Measurements from ENCODE around the gene ITGB5. TPM values are rescaled to one million over a fixed set of nuclear protein-coding genes. Genes with fewer than 3 reads are reported as not detected.

ITGB5 gene
- total RNA-seq, 1 donor from 2014 or later = 143 TPM

DNA sequence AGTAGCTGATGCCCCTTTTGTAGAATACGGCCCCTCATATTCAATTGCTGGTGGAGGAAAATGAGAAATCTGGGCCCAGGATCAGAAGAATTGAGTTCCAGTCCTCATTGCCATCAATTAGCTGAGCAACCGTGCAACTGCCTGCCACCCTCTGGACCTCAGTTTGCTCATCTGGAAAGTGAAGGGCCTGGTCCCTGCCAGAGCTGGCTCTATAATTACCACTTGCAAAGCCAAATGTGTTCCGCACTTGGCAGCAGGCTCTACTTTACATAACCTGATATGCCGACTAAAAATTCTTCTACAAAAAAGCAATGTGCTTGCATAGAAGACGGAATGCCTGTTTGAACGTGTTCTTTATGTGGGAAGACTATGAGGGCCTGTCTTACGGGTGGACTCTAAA, 8.6 kb upstream of the ITGB5 start:
- DNase-seq (ENCODE audit: low spot score) = no peak

DNA sequence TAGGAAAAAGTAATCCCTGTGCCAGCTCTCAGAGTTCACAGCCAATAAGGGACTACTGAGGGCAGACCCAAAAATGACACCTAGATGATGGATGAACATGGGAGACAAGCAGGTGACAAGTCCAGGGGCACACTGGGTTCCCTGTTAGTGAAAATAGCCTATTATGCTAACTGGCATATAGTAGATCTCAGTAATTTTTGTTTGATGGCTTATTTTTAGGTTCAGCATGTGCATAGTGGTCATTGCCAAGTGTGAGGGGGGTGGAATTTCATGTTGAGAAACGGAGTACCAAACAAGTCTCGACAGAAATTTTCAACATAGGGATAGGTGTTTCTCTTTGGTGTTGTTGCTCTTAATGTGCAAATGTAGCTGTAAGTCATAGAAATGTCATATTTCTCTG, 6.4 kb upstream of the ITGB5 start:
- DNase-seq (ENCODE audit: low spot score) = no peak

DNA sequence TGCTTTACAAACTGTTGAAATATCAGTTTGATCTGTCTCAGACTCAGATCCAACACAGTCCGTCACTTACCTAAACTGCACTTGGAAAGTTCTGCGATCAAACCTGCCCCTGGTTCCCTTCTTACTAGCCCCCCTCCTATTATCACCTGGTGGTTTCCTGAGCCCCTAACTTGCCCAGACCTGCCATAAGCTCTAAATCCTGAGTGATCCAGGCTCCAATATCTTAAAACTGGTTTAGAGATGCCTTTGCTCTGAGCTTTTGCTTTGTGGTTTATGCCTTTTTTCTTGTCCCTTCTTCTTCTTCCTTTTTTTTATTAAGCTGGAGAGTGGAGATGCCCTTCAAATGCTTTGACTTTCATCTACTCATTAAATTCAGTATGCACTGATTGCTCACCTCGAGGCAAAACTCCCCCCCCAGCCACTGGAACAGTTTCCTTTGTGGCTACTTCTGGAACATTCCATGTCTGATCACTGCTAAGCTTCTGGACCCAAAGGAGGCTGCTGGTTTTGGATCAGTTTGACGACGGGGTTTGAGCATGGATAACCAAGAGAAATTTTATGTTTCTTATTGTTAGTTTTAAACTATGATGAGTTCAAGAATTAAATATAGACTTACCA, 3.5 kb upstream of the ITGB5 start:
- no peak for DNase-seq (ENCODE audit: low spot score)

DNA sequence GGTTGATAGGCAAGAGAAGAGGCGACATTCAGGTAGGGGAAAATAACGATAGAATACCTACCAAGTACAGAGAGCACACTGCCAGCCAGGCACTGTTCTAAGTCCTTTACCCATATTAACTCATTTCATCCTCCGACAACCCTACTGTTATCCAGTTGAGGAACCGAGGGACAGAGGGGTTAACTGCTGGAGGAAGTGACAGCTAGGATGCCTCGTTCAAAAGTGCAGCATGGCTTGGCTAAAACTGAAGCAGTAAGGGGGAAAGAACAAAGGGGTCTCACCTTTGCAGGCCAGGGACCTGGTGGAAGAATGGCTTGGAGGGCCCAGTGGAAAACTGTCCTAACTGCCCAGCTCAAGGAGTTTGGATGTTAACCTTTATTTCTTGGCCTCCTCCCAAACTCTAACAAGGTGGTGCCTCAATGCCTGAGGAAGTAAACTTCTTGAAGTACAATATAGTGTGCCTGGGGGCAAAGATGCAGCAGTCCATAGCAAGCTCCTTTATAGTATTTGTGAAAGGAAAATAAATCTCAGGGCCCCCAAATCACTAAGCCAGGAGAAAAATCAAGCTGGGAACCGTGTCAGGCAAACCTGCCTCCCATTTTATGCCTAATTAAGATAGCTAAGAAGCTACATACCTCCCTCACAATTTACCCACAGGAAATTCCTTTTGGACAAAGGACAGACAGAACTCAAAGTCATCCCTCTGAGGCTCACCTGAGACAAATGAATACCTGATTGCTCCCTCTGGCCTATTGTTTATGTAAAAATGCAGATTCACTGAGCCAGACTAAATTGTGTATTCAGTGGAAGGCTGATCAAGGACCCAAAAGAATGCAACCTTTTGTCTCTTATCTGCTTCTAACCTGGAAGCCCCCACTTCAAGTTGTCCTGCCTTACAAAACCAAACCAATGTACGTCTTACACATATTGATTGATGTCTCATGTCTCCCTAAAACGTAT, 1.6 kb upstream of the ITGB5 start:
- DNase-seq (ENCODE audit: low spot score) = no peak

DNA sequence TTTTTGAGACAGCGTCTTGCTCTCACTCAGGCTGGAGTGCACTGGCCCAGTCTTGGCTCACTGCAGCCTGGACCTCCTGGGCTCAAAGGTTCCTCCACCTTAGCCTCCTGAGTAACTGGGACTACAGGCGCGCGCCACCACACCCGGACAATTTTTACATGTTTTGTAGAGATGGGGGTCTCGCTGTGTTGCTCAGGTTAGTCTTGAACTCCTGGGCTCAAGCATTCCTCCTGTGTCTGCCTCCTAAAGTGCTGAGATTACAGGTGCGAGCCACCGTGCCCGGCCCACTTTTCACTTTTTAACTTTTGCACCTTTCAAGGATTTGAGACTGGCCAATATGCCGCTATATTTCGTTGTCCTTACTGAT, 750 bp upstream of the ITGB5 start:
- no peak for DNase-seq (ENCODE audit: low spot score)

DNA sequence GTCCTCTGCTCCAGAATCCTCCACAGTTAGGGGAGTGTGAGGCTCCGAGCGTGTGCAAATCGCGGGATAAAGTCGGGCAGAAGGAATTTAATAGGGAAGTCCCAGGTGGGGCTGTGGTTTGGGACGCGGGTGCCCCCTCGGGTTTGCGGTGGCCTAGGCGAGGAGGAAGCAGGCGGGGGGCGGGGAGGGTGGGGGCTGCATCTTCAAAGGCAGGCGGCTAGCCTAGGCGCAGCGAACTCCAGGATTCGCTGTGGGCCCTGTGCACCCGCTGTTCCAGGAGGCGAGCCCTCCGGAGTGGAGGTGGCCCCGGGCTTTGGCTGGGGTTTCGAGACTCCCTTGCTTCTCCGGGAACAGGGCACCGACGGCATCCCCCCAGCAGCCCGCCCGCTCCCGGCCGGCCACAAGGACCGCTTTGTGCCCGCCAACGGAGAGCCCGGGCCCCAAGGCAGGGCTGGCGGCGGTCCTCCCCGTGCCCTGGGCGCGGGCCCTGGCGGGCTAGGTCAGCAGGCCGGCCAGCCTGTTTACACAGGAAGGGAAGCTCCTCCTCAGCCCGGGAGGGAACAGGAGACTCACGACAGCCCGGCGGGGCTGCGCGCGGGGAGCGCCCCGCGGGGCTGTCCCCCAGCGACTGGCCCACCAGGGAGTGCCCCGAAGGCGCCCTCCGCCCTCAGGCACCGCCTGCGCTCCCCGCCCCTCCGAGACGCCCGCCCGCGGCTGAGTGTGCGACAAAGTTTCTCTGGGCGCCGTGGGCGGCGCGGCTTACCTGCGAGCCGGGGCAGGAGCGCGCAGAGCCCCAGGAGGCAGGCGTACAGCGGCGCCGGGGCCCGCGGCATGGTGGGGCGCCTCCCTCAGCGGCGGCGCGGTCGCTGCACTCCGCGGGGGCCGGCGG, 753 bp downstream of the ITGB5 start:
- DNase-seq (ENCODE audit: low spot score) = peak; percentile 54

DNA sequence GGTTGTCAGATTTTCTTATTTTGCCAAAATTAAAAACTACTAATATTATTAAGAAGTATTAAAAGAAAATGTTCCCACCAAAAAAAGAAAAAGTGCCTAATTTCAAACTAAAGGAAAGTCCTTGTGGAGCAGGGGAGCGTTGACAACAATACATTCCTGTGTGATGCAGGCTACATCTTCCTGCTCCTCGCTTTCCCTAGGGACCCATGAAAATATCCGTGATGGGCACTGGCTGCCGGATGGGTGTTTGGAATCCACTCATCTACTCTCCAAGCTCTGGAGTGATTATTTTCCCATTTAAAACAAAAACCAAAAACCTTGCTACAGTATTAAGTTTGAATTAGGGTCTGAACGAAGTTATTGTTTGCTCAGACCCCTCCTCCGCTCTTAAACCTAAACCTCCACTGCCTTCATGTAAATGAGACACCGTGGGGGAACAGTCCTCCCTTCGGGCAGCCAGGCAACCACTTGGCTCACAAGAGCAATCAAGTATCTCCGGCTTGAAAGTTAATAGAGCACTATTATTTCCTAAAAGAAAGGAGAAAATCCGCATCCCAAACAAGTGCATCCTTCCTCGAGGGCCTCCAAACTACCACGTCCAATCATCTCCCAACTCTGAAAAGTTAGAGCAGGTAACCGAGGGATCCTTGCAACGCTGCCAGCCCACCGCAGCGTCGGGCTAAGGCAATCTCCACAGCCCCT, 1.5 kb downstream of the ITGB5 start:
- DNase-seq (ENCODE audit: low spot score) = no peak

DNA sequence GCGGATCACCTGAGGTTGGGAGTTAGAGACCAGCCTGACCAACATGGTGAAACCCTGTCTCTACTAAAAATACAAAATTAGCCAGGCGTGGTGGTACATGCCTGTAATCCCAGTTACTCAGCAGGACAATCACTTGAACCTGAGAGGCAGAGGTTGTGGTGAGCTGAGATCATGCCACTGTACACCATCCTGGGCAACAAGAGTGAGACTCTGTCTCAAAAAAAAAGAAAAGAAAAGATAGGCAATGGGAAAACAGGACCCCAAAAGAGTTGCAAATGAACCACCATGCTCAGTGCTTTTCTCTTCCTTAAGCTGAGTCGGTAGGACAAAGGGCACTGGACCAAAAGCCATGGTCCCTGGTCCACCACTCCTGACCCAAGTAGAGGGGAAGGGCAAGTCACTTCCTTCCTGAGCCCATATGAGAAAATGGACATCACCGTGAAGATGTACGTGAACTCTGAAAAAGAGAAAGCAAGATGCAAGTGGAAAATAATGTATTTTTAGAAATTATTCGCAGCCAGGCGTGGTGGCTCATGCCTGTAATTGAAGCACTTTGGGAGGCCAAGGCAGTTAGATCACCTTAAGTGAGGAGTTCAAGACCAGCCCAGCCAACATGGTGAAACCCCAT, 2.6 kb downstream of the ITGB5 start:
- DNase-seq (ENCODE audit: low spot score) = no peak

DNA sequence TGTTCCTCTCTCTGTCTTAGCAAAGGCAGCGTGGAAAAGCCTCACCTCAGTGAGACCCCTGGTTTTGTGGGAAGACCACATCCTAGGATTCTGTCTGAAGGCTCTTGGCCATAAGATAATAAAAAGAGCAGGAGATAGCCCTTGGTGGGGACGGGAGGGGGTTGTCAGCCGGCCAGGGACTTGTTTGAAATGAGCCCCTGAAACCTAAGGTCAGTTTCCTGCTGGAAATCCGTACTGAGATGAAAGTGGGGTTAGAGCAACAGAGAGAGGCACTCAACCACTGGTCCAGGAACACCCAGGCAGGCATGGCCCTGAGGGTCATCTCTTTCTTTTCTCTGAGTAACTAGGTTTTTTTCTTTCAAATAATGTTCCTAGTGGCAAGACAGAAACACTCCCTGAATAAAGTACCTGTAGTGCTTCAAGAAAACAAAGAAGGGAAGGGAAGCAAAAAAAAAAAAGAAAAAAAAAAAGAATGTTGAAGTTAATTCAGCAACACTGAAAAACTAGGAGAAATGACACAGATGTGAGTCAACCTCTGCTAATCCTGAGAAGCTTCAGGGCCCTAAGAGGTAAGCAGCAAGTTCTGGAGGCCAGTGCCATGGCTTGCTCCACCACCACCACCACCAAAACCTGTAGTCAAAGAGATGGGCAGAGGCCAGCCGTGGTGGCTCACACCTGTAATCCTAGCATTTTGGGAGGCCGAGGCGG, 3.2 kb downstream of the ITGB5 start:
- DNase-seq (ENCODE audit: low spot score) = no peak

DNA sequence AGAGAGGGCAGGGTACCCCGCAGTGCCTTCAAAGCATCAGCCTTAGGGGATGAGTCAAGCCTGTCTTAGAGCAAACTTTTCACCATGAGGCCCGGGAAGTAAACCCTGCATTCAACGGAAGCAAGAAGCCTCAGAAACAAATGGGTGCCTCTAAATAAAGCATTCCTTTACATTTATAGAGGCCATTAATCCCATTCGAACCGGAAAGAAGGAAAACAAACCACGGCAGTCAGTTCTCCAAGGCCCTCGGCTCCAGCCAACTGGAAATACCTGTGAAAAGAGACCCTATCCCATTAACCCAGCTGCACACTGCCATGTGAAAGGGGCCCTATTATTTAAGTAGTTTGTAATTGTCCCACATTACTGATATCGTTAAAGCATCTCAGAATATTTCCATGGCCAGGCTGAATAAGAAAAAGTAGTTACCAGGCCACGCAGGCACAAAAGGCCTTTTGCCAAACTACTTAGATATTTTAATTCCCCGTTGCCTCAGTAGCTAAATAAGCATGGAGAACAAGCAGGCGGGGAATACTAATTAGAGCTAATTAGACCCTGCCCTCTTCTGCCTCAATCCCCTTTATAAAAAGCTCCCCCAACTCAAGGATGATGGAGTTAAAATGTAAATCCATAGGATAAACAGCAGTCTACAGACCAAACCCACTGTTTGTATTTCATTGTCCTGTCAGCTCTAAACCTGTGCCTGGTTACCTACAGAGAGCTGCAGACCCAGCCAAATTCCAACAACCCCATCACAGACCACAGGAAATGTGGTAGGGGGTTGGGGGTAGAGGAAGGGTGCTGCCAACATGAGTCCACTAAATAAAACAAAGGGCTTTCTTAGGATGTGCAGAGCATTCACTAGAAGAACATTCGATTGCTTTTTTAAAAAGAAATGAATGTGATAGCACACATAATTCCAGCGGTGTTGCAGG, 4.1 kb downstream of the ITGB5 start:
- peak; percentile 37 for DNase-seq (ENCODE audit: low spot score)

DNA sequence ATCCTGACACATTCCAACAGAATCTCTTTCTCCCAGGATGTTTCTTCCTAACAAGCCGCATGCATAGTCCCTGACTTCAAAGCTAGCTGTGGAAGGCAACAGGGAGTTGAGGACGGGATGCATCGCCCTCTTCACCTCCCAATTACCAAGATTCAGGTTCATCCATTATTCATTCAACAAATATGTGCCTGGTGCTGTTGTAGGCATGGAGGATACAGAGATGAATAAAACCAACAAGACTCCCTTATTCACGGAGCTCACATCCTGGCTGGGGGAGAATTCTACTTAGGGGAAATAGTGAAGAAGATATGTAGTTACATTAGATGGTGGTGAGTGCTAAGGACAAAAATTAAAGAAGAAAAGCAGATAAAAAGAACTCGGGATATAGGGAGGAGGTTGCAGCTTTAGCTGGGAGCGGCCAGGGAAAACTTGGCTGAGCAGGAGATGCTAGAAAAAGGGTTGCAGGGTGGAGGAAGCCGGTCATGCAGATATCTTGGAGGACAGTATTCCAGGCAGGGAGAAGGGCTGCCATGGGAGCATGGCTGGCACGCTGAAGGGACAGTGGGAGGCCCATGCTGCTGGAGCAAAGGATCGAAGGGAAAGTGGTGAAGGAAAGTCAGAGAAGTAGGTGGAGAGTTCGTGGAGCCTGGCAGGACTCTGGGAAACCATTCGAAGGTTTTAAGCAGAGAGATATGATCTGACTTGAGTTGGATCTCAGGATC, 5.0 kb downstream of the ITGB5 start:
- no peak for DNase-seq (ENCODE audit: low spot score)

DNA sequence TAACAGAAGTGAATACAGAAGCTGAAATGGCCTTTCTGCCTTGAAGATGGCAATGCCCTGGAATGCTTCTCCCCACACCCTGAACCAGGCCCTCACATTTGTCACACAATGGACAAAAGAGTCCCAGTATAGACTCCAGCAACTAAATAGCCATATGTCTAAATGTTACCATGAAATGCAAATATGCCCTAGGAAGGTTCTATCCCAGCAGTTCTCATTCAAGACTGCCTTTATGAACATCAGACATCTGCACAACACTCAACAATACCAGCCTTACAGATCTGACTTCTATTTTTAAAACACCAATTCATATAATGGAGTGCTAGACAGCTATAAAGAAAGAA, 7.9 kb downstream of the ITGB5 start:
- DNase-seq (ENCODE audit: low spot score) = no peak

DNA sequence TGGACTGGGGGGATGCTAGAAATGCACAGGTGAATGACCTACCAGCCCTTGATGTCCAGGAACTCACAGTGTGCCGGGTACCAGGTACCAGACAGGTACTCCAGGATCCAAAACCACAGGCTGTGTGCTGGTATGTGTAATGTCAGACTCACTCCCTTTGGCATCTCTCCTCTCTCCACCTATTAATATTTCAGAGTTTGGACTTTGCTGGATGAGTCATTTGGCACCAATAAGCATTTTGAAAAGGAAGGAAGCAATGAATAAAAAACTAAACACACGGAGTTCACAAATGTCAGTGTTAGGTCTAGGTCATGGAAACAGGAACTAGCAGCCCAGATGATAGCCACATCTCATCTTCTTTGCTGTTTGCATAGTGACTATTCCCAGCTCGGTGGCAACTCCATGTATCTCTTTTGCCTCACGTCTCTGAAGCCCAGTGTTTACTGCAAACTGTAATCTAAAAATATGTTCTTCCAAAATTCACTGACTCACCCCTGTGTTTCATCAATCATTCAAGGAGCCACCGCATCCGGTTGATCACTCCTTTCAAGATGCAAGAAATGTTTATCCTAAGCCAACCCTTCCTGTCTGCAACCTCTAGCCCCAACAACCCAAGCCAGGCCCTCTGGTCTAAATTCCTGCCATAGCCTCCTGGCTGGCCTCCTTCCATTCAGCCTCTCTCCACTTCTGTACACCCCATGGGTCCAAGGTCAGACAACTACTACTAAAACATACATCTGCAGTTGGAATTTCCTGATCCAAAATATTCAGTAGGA, 8.4 kb downstream of the ITGB5 start:
- peak; percentile 62 for DNase-seq (ENCODE audit: low spot score)

DNA sequence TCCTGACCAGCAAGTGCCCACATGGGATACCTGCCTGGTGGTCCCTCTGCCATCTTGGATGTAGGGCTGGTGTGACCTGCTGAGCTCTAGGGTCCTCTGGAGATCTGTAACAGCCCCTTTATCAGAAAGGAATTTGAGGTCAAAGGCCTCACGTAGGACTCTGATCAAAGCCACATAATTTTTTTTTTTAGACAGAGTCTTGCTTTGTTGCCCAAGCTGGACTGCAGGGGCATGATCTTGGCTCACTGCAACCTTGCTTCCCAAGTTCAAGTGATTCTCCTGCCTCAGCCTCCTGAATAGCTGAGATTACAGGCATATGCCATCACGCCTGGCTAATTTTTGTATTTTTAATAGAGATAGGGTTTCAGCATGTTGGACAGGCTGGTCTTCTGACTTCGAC, 9.5 kb downstream of the ITGB5 start:
- DNase-seq (ENCODE audit: low spot score) = no peak

DNA sequence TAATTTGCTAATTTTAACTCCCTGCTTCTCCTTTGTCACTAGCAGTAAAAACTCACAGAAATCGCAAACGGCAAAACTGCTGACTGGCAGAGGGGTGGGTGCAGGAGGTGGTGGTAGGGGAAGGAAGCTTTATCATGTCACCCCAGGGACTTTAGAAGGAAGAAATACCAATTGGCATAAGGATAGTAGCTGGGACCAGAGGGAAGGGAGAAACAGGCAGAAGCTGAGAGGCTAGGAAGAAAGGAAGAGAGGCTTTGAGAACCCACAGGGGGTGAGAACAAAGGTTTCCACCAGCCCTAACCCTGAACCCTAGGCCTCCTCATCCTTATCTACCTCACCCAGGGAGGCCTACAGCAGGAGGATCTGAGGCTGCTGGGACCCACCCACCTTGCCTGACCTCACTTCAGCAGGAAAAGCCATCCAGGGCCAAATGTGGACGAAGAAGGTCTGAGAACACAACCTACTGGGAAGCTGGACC, 10.7 kb downstream of the ITGB5 start:
- DNase-seq (ENCODE audit: low spot score) = peak; percentile 42

DNA sequence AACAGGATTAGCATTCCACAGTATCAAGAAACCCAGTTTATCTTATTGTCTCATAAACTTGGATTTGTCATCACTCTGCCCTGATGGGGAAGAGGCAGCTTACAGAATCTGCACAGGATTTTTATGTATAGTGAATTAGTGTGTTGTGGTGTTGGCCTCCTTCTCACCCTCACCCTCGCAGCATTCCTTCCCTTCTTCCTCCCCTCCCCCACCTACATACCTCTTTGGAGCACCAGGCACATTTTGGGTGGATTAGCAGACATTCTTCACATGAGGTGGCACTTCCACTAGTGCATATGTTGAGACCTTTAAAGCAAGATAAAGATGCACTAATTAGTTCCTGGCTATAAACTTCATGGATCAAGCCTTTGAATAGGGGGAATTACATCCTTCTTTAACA, 13.9 kb downstream of the ITGB5 start:
- no peak for DNase-seq (ENCODE audit: low spot score)

DNA sequence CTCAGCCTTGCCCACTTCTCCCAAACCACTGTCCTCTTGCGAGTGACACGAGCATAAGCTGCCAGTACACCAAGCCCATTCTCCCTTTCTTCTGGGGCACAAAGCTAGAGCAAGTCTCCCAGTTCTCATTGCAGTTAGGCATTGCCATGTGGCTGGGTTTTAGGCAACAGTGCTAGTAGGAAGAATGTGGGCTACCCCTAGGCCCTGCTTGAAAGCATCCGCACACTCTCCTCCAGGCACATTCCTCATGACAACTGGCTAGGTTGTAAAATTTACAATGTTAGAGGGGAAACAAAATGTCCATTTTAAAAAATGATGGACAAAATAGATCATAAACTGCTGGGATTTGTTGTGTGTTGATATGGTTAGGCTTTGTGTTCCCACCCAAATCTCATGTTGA, 19.7 kb downstream of the ITGB5 start:
- no peak for DNase-seq (ENCODE audit: low spot score)

DNA sequence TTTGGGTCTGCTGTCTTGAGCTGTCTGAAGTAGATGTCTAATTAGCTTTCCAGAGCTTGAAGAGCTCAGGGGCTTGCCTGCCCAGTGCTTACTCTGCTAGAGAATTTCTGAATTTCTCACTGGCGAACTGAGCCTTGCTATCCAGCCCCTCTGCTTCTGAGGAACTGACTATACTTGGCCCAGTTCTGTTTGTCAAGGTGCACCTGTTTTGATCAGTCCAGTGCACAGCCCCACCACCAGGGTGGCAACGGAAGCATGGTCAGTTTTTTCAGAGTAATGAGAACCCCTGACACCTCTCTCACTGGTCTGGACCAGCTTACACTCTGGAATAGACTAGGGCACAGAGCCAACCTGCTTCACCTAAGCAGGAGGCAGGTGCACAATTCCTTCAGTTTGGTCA, 25.2 kb downstream of the ITGB5 start:
- no peak for DNase-seq (ENCODE audit: low spot score)

Data from umbilical cord (tissue), 2 donors.